GM21825 (cell line): ENCODE data around the gene CHL1.

ENCODE experiments used
- ATAC-seq: cut with Tn5 transposase; IDR thresholded peaks from one replicate; pipeline ENCODE4 v1.9.1; 2021; ENCODE audit warnings: mild to moderate bottlenecking, moderate library complexity; ENCODE audit not compliant: unreplicated experiment

The CHL1 gene, protein sequence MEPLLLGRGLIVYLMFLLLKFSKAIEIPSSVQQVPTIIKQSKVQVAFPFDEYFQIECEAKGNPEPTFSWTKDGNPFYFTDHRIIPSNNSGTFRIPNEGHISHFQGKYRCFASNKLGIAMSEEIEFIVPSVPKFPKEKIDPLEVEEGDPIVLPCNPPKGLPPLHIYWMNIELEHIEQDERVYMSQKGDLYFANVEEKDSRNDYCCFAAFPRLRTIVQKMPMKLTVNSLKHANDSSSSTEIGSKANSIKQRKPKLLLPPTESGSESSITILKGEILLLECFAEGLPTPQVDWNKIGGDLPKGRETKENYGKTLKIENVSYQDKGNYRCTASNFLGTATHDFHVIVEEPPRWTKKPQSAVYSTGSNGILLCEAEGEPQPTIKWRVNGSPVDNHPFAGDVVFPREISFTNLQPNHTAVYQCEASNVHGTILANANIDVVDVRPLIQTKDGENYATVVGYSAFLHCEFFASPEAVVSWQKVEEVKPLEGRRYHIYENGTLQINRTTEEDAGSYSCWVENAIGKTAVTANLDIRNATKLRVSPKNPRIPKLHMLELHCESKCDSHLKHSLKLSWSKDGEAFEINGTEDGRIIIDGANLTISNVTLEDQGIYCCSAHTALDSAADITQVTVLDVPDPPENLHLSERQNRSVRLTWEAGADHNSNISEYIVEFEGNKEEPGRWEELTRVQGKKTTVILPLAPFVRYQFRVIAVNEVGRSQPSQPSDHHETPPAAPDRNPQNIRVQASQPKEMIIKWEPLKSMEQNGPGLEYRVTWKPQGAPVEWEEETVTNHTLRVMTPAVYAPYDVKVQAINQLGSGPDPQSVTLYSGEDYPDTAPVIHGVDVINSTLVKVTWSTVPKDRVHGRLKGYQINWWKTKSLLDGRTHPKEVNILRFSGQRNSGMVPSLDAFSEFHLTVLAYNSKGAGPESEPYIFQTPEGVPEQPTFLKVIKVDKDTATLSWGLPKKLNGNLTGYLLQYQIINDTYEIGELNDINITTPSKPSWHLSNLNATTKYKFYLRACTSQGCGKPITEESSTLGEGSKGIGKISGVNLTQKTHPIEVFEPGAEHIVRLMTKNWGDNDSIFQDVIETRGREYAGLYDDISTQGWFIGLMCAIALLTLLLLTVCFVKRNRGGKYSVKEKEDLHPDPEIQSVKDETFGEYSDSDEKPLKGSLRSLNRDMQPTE (N-terminal part only)

DNA sequence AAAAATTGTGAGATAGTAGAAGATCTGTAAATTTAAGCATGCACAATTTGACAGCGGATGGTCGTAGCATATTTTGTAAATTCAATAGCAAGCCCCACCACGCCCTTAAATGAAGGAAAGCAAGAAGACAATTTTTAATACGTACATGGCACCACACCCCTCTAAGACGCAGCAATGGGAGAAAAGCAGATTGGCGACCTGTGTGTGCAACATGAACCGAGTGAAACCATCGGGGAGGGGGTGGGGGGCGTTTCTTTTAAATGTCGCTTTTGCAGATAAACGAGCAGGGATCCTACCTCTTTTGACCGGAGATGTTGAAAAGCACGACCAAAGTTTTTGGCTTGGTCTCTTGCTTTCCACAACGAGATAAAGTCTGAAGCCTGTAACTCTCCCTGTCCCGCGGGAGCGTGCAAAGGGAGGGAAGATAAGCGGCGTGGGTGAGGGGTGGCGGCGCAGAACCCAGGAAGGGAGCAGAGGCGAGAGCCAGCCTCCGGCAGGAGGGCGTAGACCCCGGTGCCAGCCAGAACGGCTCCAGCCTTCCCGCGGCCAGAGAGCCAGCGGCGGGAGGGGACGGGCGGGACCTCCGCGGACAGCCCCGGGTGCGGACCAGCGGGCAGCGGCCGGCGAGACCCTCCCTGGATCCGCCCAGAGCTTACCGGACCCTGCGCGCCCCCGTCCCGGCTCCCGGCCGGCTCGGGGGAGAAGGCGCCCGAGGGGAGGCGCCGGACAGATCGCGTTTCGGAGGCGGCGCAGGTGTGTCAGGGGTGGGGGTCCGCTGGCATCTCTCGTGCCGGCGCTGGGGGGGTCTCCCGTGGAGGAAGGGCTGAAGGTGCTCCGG, at the start of gene CHL1:
TSS of gene CHL1 (plus strand) at position 453 of the 838 bp plus-strand sequence. CDS start 123,014 bp downstream, outside the sequence.
- ATAC-seq = peak; percentile 49

DNA sequence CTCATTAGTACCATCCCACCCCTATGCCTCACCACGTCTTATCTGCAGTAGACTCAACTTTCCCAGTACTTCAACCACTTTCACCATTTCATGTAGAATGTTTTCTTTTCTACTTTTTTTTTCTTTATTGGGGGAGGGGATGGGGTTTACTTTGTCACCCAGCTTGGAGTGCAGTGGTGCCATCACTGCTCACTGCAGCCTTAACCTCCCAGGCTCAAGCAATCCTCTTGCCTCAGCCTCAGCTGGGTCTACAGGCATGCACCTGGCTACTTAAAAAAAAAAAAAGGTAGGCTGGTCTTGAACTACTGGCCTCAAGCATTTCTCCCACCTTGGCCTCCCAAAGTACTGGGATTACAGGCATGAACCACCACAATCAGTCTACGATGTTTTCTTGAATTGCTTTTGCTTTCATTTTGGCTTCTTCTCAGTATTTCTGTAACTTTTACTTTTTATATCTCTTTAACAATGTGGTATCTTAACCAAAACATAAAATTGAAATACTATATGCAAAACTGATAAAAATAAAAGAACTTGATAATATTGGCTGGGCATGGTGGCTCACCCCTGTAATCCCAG, 44.9 kb upstream of the CHL1 start:
- ATAC-seq = no peak

DNA sequence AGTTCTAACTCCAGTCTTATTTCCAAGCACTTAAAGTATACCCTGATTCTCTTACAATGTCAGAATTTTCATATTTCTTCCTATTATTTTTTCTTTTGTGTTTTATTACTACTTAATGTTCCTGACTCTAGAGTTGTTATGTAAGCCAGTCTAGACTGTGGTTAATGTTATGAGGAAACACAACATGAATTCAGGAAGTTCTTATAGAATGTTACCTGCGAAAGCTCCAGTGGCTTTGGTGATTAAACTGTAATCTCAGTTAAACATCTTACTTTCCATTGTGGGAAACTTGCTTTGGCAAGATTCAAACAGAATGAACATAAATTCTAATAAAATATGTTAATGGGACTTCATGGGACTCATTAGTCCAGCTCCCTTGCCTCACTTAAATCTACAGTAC, 36.6 kb upstream of the CHL1 start:
- no peak for ATAC-seq

DNA sequence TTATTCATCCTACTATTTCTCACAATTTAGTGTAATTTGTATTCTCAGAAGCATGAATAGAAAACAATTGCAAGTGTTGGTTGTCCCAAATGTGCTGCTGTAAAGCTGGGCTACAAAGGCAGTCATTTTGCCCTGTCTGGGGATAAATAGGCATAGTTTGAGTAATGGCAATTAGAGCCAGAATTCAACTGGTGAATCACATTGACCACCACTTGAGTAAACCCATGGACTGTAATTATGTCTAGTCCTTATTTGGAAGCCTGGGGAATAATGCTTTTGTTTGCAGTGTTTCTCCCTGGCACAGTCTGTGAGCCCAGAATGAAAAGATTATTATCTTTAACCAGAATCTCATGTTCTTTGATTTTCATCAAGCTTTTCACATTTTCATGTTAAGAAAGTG, 30.5 kb upstream of the CHL1 start:
- ATAC-seq = no peak

DNA sequence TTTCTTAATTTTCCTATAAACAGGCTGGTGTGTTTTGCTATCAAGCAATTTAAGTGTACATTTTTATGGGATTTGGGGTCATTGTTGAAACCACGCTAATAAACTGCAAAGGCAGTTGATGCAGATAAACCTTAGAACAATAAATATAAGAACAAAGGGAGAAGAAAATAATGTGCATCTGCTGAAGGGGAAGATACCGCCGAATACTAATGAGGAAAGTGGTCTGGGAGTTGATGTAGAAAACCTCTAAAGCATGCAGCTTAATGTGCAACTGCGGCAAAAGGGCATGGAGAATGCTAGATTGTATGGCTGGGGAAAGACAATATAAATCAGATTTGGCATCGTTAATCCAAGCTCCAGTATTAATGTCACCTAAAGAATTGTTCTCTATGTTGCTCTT, 29.8 kb upstream of the CHL1 start:
- ATAC-seq = no peak

DNA sequence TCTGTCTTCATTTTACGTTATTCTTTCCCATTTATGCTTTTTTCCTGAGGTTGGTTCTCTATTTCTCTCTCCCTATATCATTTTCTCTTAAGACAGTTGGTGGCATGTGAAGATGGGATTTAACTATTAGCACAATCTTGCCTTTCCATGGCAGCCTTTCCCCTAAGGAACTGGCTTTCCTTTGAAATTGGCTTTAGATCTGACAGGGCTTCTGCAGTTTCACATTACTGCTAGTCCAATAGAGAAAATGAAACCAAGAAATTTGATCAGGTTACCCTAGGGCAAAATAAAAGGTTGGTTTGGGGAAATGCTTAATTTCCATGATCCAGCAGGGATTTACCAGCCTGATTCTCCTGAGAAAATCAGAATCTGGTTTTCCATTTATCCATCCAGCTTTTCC, 22.7 kb upstream of the CHL1 start:
- ATAC-seq = peak; percentile 83

DNA sequence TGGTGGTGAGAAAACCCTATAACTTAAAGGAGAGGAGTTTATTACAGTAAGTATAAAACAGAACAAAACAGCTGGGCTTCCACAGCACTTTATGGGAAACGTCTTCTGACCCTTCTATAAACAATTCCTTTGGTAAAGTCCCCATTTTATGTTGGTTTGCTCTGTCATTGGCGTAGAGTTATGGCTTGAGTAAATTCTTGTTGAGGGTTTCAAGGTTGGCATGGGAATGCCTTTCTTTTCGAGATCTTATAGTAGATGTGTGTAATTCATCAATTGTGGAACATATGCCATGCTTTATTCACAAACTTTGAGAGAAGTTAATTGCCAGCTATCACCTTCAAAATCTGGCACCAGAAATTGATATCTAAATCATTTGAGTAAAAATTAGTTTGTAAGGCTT, 11.6 kb upstream of the CHL1 start:
- ATAC-seq = no peak

DNA sequence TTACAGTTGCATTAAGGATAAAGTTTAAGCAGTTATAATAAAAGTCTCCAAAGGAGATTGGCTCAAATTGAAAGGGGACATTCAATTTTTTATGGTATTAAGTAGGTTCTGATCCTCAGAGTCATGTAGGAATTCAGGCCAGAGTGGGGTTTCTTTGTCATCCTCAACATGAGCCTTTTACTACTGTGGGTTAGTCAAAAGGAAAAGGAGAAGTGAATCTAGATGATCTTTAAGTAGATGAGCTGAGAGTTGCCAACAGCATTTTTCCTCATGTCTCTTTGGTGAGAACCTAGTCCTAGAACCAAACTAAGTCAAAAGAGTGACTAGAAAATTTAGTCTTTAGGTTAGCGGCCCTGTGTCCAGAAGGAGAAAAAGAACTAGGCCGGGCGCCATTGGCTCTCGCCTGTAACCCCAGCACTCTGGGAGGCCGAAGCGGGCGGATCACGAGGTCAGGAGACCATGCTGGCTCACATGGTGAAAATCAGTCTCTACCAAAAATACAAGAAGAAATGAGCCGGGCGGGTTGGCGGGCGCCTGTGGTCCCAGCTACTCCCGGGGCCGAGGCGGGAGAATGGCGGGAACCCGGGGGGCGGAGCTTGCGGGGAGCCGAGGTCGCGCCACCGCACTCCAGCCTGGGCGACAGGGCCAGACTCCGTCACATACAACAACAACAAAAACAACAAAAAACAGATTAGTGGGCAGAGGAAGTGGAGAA, 4.2 kb upstream of the CHL1 start:
- ATAC-seq = no peak

DNA sequence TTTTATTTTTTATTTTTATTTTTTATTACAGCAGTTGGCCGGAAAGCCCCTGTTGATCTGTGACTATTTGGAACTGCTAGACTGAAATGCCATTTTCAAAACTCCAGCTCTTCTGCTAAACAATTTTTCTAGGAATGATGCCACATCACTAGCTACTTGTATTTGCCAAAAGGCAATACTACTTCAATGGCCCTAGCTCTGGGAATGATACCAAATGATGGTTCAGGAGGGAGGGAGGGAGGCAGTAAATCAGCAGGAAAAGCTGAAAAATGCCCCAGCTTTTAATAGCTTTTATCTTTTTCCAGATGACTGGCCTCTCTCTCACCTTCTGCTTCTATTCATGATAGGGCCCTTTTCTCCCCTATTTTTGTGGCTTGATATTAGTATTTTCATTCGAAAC, 2.6 kb upstream of the CHL1 start:
- no peak for ATAC-seq

DNA sequence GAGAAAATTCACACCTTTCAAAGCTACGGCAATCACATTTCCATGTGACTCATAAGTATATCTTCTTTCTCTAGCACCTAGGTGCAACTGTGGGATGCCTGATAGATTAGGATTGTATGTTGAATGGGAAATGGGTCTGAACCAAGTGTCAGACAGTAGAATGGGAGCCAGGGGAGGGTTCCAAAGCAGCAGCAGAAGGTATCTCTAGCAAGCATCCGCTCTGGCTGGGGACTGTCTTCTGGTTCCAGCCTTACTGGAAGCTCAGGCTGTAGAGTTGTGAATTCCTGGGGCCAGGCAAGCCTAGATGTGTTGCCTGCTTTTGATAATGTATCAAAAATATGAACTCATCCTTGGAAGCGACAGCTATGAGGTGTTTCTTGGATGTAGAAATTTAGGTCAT, 2.1 kb upstream of the CHL1 start:
- no peak for ATAC-seq

DNA sequence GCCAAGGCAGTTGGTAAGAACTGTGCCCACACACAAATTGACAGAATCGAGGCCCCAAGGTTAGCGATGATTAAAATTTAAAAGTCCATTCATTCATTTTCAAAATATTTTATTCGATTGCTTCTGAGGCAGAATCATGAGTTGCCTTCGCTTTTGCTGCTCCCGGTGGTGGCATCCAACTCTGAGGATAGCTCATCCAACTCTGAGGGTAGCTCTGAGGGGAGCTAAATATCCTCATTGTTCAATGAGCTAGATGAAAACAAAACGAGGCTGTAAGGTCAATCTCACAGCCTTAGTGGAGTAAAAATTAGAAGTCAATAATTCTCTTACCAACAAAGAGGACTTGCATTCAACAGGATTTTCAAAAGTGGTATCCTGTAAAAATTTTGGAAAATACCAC, 897 bp upstream of the CHL1 start:
- no peak for ATAC-seq

DNA sequence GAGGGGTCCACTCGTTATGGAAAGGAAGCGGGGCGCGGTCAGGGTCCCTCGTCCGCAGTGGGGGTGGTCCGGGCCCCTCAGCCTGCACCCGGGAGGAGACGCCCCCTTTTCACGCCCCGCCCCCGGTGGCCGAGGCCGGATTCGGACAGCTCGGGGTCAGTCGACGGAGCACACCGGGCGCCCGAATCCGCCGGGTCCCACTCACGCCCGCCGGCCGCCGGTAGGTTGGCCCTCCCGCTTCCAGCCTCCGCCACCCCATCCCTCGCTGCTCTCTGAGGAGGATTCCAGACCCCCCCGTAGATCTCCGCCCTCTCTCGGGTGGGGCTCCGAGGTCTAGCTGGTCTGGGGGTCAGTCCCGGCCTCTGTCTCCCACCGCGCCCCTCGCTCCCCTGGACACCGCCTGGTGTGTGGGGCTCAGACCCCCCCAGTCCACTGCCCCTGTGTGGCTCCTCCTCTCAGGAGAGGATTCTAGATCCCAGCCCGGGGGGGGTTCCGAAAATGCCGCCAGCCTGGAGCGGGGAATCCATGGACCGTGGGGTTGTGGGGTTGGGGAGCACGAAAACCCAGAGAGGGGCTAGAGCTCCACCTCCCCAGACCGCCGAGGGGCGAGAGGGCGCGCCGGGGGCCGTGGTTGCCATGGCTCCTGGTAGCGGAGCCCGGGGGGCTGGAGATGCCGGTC, 725 bp downstream of the CHL1 start:
- ATAC-seq = no peak

DNA sequence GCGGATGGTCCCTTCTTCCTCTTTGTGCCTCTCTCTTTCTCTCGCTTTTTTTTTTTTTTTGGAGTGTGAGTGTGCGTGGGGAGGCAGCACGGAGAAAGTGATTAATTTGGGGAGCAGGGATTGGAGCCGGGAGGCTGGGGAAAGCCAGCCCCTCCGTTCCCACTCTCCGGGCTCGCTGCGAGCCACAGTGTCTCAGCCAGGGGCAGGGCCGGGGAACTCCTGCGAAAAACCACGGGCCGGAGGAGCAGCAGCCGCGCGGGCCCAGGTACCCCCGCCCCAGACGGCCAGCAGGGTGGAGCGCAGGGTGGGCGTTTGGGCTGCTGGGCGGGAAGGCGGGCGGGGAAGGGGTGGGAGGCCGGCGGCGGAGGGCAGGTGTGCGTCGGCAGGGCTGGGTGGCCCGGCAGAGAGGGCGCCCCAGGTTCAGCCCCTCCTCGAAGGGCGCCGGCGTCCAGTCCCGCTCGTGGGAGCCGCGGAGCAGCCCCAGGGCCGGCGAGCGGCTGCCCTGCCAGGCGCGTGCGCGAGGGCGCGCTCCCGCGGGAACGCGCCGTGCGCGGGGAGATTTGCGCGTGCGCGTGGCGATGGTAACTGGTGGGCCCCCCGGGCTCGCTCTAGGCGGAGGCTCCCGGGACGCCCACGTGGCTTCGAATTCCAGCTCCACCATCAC, 1.4 kb downstream of the CHL1 start:
- no peak for ATAC-seq

DNA sequence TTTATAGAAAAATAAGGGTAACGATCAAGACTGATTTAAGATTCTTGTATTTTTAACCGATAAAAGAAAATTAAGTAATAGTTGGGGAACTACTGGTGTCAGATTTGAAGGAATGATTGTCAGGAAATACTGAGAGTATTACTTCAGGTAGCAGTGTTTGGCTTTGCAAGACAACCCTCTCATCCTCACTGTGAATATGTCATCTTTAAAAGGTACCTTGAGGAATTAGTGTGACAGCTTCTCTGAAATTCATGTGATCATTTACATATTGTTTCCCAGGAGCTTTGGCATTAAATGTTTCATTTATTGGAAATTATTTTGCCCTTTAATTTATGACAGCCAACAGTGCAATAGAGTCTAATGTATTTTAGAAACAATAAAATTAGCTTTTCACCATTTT, 3.3 kb downstream of the CHL1 start:
- ATAC-seq = no peak

DNA sequence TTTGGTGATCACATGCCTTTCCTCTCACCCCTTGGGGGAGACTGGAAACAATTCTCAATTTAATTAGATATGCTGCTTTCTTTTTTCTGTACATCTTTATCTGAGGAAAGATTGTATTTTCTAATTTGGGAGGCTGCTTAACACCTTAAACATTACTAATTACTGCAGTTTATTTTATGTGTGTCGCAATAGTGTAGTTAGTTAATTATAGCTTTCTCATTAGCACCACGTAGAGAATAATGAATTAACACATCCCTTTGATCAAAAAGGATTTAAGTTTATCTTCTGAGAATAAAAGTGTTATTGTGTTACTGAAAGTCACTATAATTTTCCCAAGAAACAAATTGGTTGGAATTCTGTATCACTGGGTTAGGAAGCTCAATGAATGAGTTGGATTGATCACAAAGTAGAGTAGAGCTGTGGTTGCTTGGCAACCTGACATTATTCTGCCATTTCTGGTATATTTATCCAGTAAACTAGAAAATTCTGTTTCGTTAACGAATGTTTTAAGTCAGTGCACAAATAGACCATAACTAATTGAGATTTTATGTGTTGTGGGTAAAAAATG, 4.3 kb downstream of the CHL1 start:
- no peak for ATAC-seq

DNA sequence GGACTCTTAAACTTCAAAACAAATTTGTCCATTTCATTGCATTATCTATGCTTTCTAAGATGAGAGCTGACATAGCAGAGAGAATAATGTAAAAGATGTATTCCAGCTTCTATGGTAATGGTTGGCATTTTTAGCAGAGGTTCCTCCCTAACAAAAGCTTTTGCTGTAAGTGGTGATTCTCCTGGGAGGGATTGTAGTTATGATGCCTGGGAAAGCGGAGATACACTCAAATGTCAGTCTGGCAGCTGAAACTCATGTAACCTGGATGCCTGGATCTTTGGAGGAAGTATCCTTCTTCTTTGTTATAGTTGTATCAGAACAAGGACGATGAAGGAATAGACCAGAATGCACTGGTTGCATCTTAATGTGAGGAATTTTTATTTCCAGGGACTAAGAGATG, 7.5 kb downstream of the CHL1 start:
- ATAC-seq = no peak

DNA sequence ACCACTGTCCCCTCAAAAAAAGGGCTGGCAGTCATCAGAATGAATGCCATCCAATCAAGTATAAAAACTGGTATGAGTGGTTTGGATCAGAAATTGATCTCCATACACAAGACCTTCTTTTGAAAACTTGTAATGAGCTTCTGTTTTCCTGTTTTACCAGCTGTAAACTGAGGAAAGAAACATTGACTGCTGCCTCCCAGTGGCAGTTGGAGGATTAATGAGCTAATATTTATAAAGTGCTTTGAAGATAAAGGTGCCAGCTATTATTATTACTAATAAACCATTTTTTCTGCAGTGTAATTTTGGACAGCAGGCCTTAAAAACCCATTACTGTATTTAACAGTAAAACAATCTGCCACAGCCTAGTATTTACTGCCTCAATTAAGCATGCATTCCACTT, 11.4 kb downstream of the CHL1 start:
- no peak for ATAC-seq

DNA sequence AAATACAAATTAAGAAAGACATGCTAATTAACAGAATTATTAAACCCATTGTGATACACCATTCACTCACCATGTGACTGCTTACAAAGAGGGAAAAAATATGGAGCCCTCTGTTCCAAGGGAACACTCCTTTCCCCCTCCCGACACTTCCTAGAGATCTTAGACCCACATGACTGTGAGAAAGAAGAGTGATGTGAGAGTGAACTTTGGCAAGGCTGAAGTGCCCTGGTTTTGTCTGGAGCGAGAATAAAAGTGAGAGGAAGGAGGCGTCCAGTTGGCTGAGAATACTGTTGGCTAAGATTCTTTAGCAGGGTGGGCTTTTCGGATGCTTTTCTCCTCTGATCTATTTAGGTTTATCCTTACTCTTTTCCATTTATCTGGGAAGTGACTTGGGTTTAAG, 14.1 kb downstream of the CHL1 start:
- no peak for ATAC-seq
